SK-N-SH treated with all-trans-retinoic acid at 6 μM for 48 hours (cell line): ENCODE measurements around the gene JPT1.

Source experiments
- ATAC-seq: fragments of 200-7000 bp; cut with Tn5 transposase; 3 replicates; pipeline ENCODE4 v1.9.1; 2020; ENCODE audit warnings: mild to moderate bottlenecking, moderate library complexity
- ARNTL ChIP-seq: fragments of 450-650 bp; formaldehyde crosslinking; IDR thresholded peaks from 2 replicates; pipeline ENCODE4 v1.5.0; 2020; ENCODE audit warnings: low read depth, mild to moderate bottlenecking, moderate library complexity, borderline replicate concordance
- BACH2 ChIP-seq: fragments of 250-450 bp; sonication (Bioruptor Pico); IDR thresholded peaks from 2 replicates; pipeline ENCODE4 v1.9.0; 2021; ENCODE audit warnings: mild to moderate bottlenecking, borderline replicate concordance
- CSDC2 ChIP-seq: fragments of 250-450 bp; sonication (Bioruptor Pico); IDR thresholded peaks from 2 replicates; pipeline ENCODE4 v1.5.0; 2020; ENCODE audit warnings: mild to moderate bottlenecking, moderate library complexity
- CSRNP3 ChIP-seq: fragments of 250-450 bp; sonication (Bioruptor Pico); IDR thresholded peaks from 2 replicates; pipeline ENCODE4 v1.5.1; 2021; ENCODE audit warnings: mild to moderate bottlenecking, moderate library complexity
- ESRRG ChIP-seq: fragments of 250-450 bp; sonication (Bioruptor Pico); IDR thresholded peaks from 2 replicates; pipeline ENCODE4 v1.6.1; 2021; ENCODE audit warnings: mild to moderate bottlenecking
- GLIS3 ChIP-seq: fragments of 250-450 bp; sonication (Bioruptor Pico); IDR thresholded peaks from 2 replicates; pipeline ENCODE4 v1.5.0; 2020; ENCODE audit warnings: mild to moderate bottlenecking, moderate library complexity
- ISL1 ChIP-seq: fragments of 250-450 bp; sonication (Bioruptor Pico); IDR thresholded peaks from 2 replicates; pipeline ENCODE4 v2.1.2; 2022; ENCODE audit warnings: mild to moderate bottlenecking, moderate library complexity
- OSR1 ChIP-seq: fragments of 250-450 bp; sonication (Bioruptor Pico); IDR thresholded peaks from 2 replicates; pipeline ENCODE4 v1.8.0; 2022; ENCODE audit warnings: moderate library complexity, mild to moderate bottlenecking, inconsistent platforms
- PATZ1 ChIP-seq: fragments of 250-450 bp; sonication (Bioruptor Pico); IDR thresholded peaks from 2 replicates; pipeline ENCODE4 v1.8.0; 2020; ENCODE audit warnings: mild to moderate bottlenecking, moderate library complexity, borderline replicate concordance
- PPARA ChIP-seq: fragments of 250-450 bp; sonication (Bioruptor Pico); IDR thresholded peaks from 2 replicates; pipeline ENCODE4 v1.5.0; 2020; ENCODE audit warnings: mild to moderate bottlenecking, borderline replicate concordance
- RARB ChIP-seq: fragments of 250-450 bp; sonication (Bioruptor Pico); IDR thresholded peaks from 2 replicates; pipeline ENCODE4 v1.8.0; 2021; ENCODE audit warnings: mild to moderate bottlenecking, moderate library complexity
- SNAI2 ChIP-seq: fragments of 250-450 bp; sonication (Bioruptor Pico); IDR thresholded peaks from 2 replicates; pipeline ENCODE4 v1.5.0; 2020; ENCODE audit warnings: mild to moderate bottlenecking, moderate library complexity
- TOX ChIP-seq: fragments of 250-450 bp; sonication (Bioruptor Pico); IDR thresholded peaks from 2 replicates; pipeline ENCODE4 v1.8.0; 2021; ENCODE audit warnings: mild to moderate bottlenecking, moderate library complexity, borderline replicate concordance
- TSHZ2 ChIP-seq: fragments of 250-450 bp; sonication (Bioruptor Pico); IDR thresholded peaks from 2 replicates; pipeline ENCODE4 v1.5.0; 2020; ENCODE audit warnings: mild to moderate bottlenecking, moderate library complexity
- ZC3H10 ChIP-seq: fragments of 250-450 bp; sonication (Bioruptor Pico); IDR thresholded peaks from 2 replicates; pipeline ENCODE4 v1.5.1; 2021; ENCODE audit warnings: mild to moderate bottlenecking, moderate library complexity
- ZFP3 ChIP-seq: fragments of 250-450 bp; sonication (Bioruptor Pico); IDR thresholded peaks from 2 replicates; pipeline ENCODE4 v1.5.0; 2020; ENCODE audit warnings: mild to moderate bottlenecking, moderate library complexity
- ZFP30 ChIP-seq: fragments of 450-650 bp; formaldehyde crosslinking; IDR thresholded peaks from 2 replicates; pipeline ENCODE4 v1.5.0; 2022; ENCODE audit warnings: mild to moderate bottlenecking, moderate library complexity
- ZNF70 ChIP-seq: fragments of 450-650 bp; formaldehyde crosslinking; IDR thresholded peaks from 2 replicates; pipeline ENCODE4 v1.5.0; 2020; ENCODE audit warnings: mild to moderate bottlenecking, moderate library complexity
- ZNF8 ChIP-seq: fragments of 450-650 bp; formaldehyde crosslinking; IDR thresholded peaks from 2 replicates; pipeline ENCODE4 v1.5.0; 2020; ENCODE audit warnings: mild to moderate bottlenecking, moderate library complexity

Gene JPT1

GRCh38 chr17:75152922-75153779 is 1.2 kb downstream of the JPT1 start (continued):
- no peak for TF ChIP-seq PPARA (CRISPR knock-in tag)
- no peak for TF ChIP-seq ZFP30 (CRISPR knock-in tag)
- 0 out of 2 replicates have a peak, but pooled peaks have one; percentile 12 for TF ChIP-seq SNAI2
- TF ChIP-seq ZNF70 (CRISPR knock-in tag) = no peak
- TF ChIP-seq ZC3H10 = no peak
- no peak for TF ChIP-seq BACH2 (CRISPR knock-in tag)
- no peak for TF ChIP-seq GLIS3
- TF ChIP-seq ZFP3 (CRISPR knock-in tag) = no peak
- no peak for TF ChIP-seq TOX

DNA sequence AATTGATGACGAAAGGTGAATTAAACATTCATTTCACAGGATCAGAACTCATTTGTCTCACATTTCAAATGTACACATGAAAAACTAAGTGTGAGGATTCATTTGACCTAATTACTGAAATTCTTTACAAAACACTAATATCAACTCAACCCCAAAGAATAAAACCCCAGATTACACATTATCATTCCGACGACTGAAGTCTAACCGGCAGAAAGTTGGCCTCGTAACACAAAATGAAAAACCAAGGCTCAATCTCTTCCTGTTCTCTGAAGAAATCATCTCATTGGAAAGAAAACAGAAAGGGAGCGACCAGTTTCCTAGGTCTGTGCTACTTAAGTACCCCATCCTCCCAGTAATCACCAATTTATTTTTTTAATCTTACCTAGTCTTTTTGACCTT is 1.8 kb downstream of the JPT1 start:
- no peak for ATAC-seq
- TF ChIP-seq ARNTL (CRISPR knock-in tag) (no peak), GLIS3 (no peak), PPARA (CRISPR knock-in tag) (no peak), RARB (CRISPR knock-in tag) (no peak), ESRRG (CRISPR knock-in tag) (no peak), ZNF70 (CRISPR knock-in tag) (no peak), CSRNP3 (CRISPR knock-in tag) (no peak), ZFP3 (CRISPR knock-in tag) (no peak)

- no peak for ATAC-seq
These were observed 2.4 kb downstream of the JPT1 start for GRCh38 chr17:75151930-75152329.

More at GRCh38 chr17:75151930-75152329, 2.4 kb downstream of the JPT1 start:
- no peak for TF ChIP-seq ZNF8 (CRISPR knock-in tag)
- TF ChIP-seq ZNF70 (CRISPR knock-in tag) = 0 out of 2 replicates have a peak, but pooled peaks have one; percentile 15
- no peak for TF ChIP-seq TSHZ2 (CRISPR knock-in tag)
- TF ChIP-seq OSR1 (CRISPR knock-in tag) = no peak
- no peak for TF ChIP-seq ISL1 (CRISPR knock-in tag)
- no peak for TF ChIP-seq ZFP3 (CRISPR knock-in tag)
- TF ChIP-seq CSDC2 = no peak
- TF ChIP-seq ZFP30 (CRISPR knock-in tag) = no peak
- TF ChIP-seq PATZ1 (CRISPR knock-in tag) = no peak
- TF ChIP-seq GLIS3 = no peak
- TF ChIP-seq ZC3H10 = no peak
- 0 out of 2 replicates have a peak, but pooled peaks have one; percentile 45 for TF ChIP-seq PPARA (CRISPR knock-in tag)
